Neutrophil (primary cell): ENCODE results near the gene FAM136A.

Experiments used
- H3K27ac ChIP-seq: fragments of 200-600 bp; sonication (generic); 2 replicates; pipeline ENCODE4 v1.5.1; 2016; ENCODE audit warnings: mild to moderate bottlenecking, moderate library complexity
- H3K27me3 ChIP-seq: fragments of 200-600 bp; sonication (generic); 2 replicates; pipeline ENCODE4 v1.6.0; 2016; ENCODE audit warnings: mild to moderate bottlenecking
- H3K36me3 ChIP-seq: fragments of 200-600 bp; sonication (generic); 2 replicates; pipeline ENCODE4 v1.5.1; 2017
- H3K4me1 ChIP-seq, 2 experiments: fragments of 200-600 bp in 1 of 2; sonication (generic) in 1 of 2; 1 replicate in 1 of 2; 2 replicates in 1 of 2; pipeline versions ENCODE4 v1.5.1 to v1.6.1; 2013 to 2016; ENCODE audit warnings: low read depth in 1 of 2, low read length in 1 of 2, mild to moderate bottlenecking in 1 of 2, moderate library complexity in 1 of 2; ENCODE audit not compliant: control insufficient read depth in 1 of 2, insufficient read depth in 1 of 2
- H3K4me3 ChIP-seq, 2 experiments: fragments of 200-600 bp in 1 of 2; sonication (generic) in 1 of 2; 1 replicate in 1 of 2; 2 replicates in 1 of 2; pipeline ENCODE4 v1.5.1; 2013 to 2016; ENCODE audit warnings: low read depth in 1 of 2, low read length in 1 of 2, mild to moderate bottlenecking in 1 of 2, moderate library complexity in 1 of 2
- H3K9me3 ChIP-seq: fragments of 200-600 bp; sonication (generic); 2 replicates; pipeline ENCODE4 v1.5.1; 2016
- CTCF ChIP-seq: fragments of 200-600 bp; sonication (generic); IDR thresholded peaks from 2 replicates; pipeline ENCODE4 v1.5.1; 2016; ENCODE audit warnings: antibody characterized with exemption

The FAM136A gene

GRCh38 chr2:70301344-70302194 is at the start of gene FAM136A:
Gene FAM136A, minus strand, starts transcription at chr2:70302067. Its CDS starts 56 bp downstream, at chr2:70302011.
- peak; percentile 99 for TF ChIP-seq CTCF
- Histone ChIP-seq H3K27ac (peak within 1 kb of the TSS; percentile 77), H3K4me1 (peaks cover 11% of the 10 kb centered on the region in 2 experiments), H3K9me3 (no peaks in the 10 kb centered on the region), H3K4me3 (peak within 1 kb of the TSS; percentile 84 to 98), H3K36me3 (no peaks in the 10 kb centered on the region), H3K27me3 (no peaks in the 10 kb centered on the region)

GRCh38 chr2:70349921-70350685 is 48.2 kb upstream of the FAM136A start:
- H3K27ac ChIP-seq = no peak overlapping the region
- H3K27me3 ChIP-seq = peaks cover 75% of the 10 kb centered on the region
- H3K9me3 ChIP-seq = no peaks in the 10 kb centered on the region
- H3K4me1 ChIP-seq = no peaks in the 10 kb centered on the region
- no peak for TF ChIP-seq CTCF
- H3K4me3 ChIP-seq = no peak overlapping the region
- H3K36me3 ChIP-seq = no peaks in the 10 kb centered on the region

- Histone ChIP-seq H3K27me3 (peaks cover 83% of the 10 kb centered on the region), H3K27ac (no peak overlapping the region), H3K4me1 (no peaks in the 10 kb centered on the region), H3K4me3 (no peak overlapping the region), H3K36me3 (no peaks in the 10 kb centered on the region), H3K9me3 (no peaks in the 10 kb centered on the region)
- no peak for TF ChIP-seq CTCF
These were observed 46.0 kb upstream of the FAM136A start for GRCh38 chr2:70347831-70348230.

- Histone ChIP-seq H3K27me3 (peaks cover 52% of the 10 kb centered on the region), H3K4me3 (no peak overlapping the region), H3K36me3 (no peaks in the 10 kb centered on the region), H3K4me1 (peaks cover 6 to 10% of the 10 kb centered on the region in 2 experiments), H3K9me3 (no peaks in the 10 kb centered on the region), H3K27ac (no peak overlapping the region)
- no peak for TF ChIP-seq CTCF
These were observed 42.3 kb upstream of the FAM136A start for GRCh38 chr2:70344195-70344594.

- H3K4me1 ChIP-seq = peaks cover 6 to 10% of the 10 kb centered on the region in 2 experiments
- H3K36me3 ChIP-seq = no peaks in the 10 kb centered on the region
- H3K9me3 ChIP-seq = no peaks in the 10 kb centered on the region
- H3K27ac ChIP-seq = no peak overlapping the region
- H3K27me3 ChIP-seq = peaks cover 24% of the 10 kb centered on the region
- TF ChIP-seq CTCF = no peak
- no peak overlapping the region for H3K4me3 ChIP-seq
These were observed 39.6 kb upstream of the FAM136A start for GRCh38 chr2:70341477-70341765.
